HEK293 (cell line): ENCODE results near the gene INVS.

Source experiments
- CTCF ChIP-seq: fragments of 450-650 bp; formaldehyde crosslinking; IDR thresholded peaks from 2 replicates; pipeline ENCODE4 v1.5.1; 2016; ENCODE audit warnings: missing biosample characterization, missing genetic modification characterization
- ZEB2 ChIP-seq: fragments of 450-650 bp; formaldehyde crosslinking; IDR thresholded peaks from 2 replicates; pipeline ENCODE4 v1.5.1; 2016; ENCODE audit warnings: missing biosample characterization, missing genetic modification characterization
- ZNF140 ChIP-seq: fragments of 450-650 bp; formaldehyde crosslinking; IDR thresholded peaks from 2 replicates; pipeline ENCODE4 v1.5.1; 2016; ENCODE audit warnings: missing biosample characterization, missing genetic modification characterization
- ZNF174 ChIP-seq: fragments of 450-650 bp; formaldehyde crosslinking; IDR thresholded peaks from 2 replicates; pipeline ENCODE4 v1.5.0; 2017; ENCODE audit warnings: missing biosample characterization, mild to moderate bottlenecking, missing genetic modification characterization
- ZNF23 ChIP-seq: fragments of 450-650 bp; formaldehyde crosslinking; IDR thresholded peaks from 2 replicates; pipeline ENCODE4 v1.5.1; 2016; ENCODE audit warnings: missing biosample characterization, missing genetic modification characterization, borderline replicate concordance
- ZNF239 ChIP-seq: fragments of 450-650 bp; formaldehyde crosslinking; IDR thresholded peaks from 2 replicates; pipeline ENCODE4 v1.5.1; 2016; ENCODE audit warnings: missing biosample characterization, missing genetic modification characterization
- ZNF274 ChIP-seq, 2 experiments: fragments of 200-500 bp in 1 of 2; fragments of 450-650 bp in 1 of 2; sonication (Bioruptor generic) in 1 of 2; formaldehyde crosslinking in 1 of 2; IDR thresholded peaks; 2 replicates each; pipeline versions ENCODE4 v1.5.1 to v1.6.1; 2014 to 2016; ENCODE audit warnings: borderline replicate concordance in 1 of 2, inconsistent platforms in 1 of 2, low read length in 1 of 2, missing biosample characterization in 1 of 2, missing genetic modification characterization in 1 of 2
- ZNF571 ChIP-seq: fragments of 450-650 bp; formaldehyde crosslinking; IDR thresholded peaks from 2 replicates; pipeline ENCODE4 v1.5.0; 2017; ENCODE audit warnings: missing biosample characterization, missing genetic modification characterization
- ZNF639 ChIP-seq: fragments of 450-650 bp; formaldehyde crosslinking; IDR thresholded peaks from 2 replicates; pipeline ENCODE4 v1.5.1; 2016; ENCODE audit warnings: missing biosample characterization, missing genetic modification characterization
- ZNF843 ChIP-seq: fragments of 450-650 bp; formaldehyde crosslinking; IDR thresholded peaks from 2 replicates; pipeline ENCODE4 v1.5.1; 2016; ENCODE audit warnings: missing biosample characterization, missing genetic modification characterization
- TF ChIP-seq, protein P1 (sequence below): fragments of 450-650 bp; formaldehyde crosslinking; optimal IDR thresholded peaks from 2 replicates; pipeline ENCODE3; 2016; ENCODE audit warnings: missing biosample characterization, mild to moderate bottlenecking, missing genetic modification characterization
- TF ChIP-seq, protein P2 (sequence below): fragments of 450-650 bp; formaldehyde crosslinking; IDR thresholded peaks from 2 replicates; pipeline ENCODE4 v1.5.1; 2016; ENCODE audit warnings: missing biosample characterization, missing genetic modification characterization

- TF ChIP-seq ZNF140 (tag by site-specific recombination) (no peak), CTCF (tag by site-specific recombination) (no peak), ZNF639 (no peak), ZNF571 (tag by site-specific recombination) (no peak), ZEB2 (tag by site-specific recombination) (no peak), ZNF239 (tag by site-specific recombination) (no peak), ZNF174 (tag by site-specific recombination) (no peak), ZNF23 (tag by site-specific recombination) (no peak), ZNF274 (IDR thresholded peaks at IDR 0.05; ENCODE audit: low read length) (no peak), ZNF274 (tag by site-specific recombination; IDR thresholded peaks at IDR 0.05; ENCODE audit: borderline replicate concordance) (no peak), ZNF843 (tag by site-specific recombination) (no peak)
- TF ChIP-seq, protein P1, sequence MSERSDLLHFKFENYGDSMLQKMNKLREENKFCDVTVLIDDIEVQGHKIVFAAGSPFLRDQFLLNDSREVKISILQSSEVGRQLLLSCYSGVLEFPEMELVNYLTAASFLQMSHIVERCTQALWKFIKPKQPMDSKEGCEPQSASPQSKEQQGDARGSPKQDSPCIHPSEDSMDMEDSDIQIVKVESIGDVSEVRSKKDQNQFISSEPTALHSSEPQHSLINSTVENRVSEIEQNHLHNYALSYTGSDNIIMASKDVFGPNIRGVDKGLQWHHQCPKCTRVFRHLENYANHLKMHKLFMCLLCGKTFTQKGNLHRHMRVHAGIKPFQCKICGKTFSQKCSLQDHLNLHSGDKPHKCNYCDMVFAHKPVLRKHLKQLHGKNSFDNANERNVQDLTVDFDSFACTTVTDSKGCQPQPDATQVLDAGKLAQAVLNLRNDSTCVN (tag by site-specific recombination) = no peak
- TF ChIP-seq, protein P2, sequence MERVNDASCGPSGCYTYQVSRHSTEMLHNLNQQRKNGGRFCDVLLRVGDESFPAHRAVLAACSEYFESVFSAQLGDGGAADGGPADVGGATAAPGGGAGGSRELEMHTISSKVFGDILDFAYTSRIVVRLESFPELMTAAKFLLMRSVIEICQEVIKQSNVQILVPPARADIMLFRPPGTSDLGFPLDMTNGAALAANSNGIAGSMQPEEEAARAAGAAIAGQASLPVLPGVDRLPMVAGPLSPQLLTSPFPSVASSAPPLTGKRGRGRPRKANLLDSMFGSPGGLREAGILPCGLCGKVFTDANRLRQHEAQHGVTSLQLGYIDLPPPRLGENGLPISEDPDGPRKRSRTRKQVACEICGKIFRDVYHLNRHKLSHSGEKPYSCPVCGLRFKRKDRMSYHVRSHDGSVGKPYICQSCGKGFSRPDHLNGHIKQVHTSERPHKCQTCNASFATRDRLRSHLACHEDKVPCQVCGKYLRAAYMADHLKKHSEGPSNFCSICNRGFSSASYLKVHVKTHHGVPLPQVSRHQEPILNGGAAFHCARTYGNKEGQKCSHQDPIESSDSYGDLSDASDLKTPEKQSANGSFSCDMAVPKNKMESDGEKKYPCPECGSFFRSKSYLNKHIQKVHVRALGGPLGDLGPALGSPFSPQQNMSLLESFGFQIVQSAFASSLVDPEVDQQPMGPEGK (tag by site-specific recombination) = no peak
Measured at GRCh38 chr9:100206899-100207298, 107.9 kb downstream of the INVS start.
